Stomach (tissue), 9 donors: Measurements from ENCODE around the gene CBX4. TPM values are rescaled to one million over a fixed set of nuclear protein-coding genes. Genes with fewer than 3 reads are reported as not detected.

Experiments used
- DNase-seq, 2 donors: peaks; one replicate each; pipeline versions ENCODE4 v3.0.0 to v3.0.0-alpha.2; 2013 to 2019
- H3K27ac ChIP-seq, 5 donors: fragments of 200-600 bp in 4 of 5; sonication (generic) in 4 of 5; one replicate each; pipeline ENCODE4 v1.5.1; 2013 to 2019; ENCODE audit warnings: mild to moderate bottlenecking in 1 of 5, moderate library complexity in 1 of 5
- H3K27me3 ChIP-seq, 3 donors: fragments of 200-600 bp; sonication (generic); one replicate each; pipeline ENCODE4 v1.5.1; 2017 to 2019; ENCODE audit warnings: mixed run types in 1 of 3
- H3K36me3 ChIP-seq, 4 donors: fragments of 200-600 bp; sonication (generic); 1 replicate in 3 of 4; 2 replicates in 1 of 4; pipeline ENCODE4 v1.5.1; 2016 to 2019
- H3K4me1 ChIP-seq, 4 donors: fragments of 200-600 bp; sonication (generic); one replicate each; pipeline ENCODE4 v1.5.1; 2016 to 2019
- H3K4me3 ChIP-seq, 4 donors: fragments of 200-600 bp; sonication (generic) in 3 of 4; one replicate each; pipeline ENCODE4 v1.5.1; 2016 to 2019; ENCODE audit warnings: mild to moderate bottlenecking in 1 of 4
- H3K9me3 ChIP-seq, 4 donors: fragments of 200-600 bp; sonication (generic); one replicate each; pipeline ENCODE4 v1.5.1; 2016 to 2019
- CTCF ChIP-seq, 7 experiments: fragments of 450-650 bp in 4 of 7; fragments of 200-600 bp in 3 of 7; sonication (generic) in 3 of 7; IDR thresholded peaks; one replicate each; pipeline ENCODE4 v1.5.1; 2016 to 2019; ENCODE audit warnings: antibody characterized with exemption in 7 of 7, control low read depth in 2 of 7, mild to moderate bottlenecking in 1 of 7
- EP300 ChIP-seq: sonication (generic); formaldehyde crosslinking; IDR thresholded peaks from one replicate; pipeline ENCODE4 v1.6.1; 2017; ENCODE audit warnings: antibody characterized with exemption
- POLR2A ChIP-seq, 4 donors: fragments of 450-650 bp; IDR thresholded peaks; one replicate each; pipeline ENCODE4 v1.6.1; 2016; ENCODE audit warnings: antibody characterized with exemption in 4 of 4, control low read depth in 2 of 4, mild to moderate bottlenecking in 1 of 4, moderate library complexity in 1 of 4
- POLR2AphosphoS5 ChIP-seq, 3 donors: sonication (generic); formaldehyde crosslinking; IDR thresholded peaks; one replicate each; pipeline ENCODE4 v1.6.1; 2016; ENCODE audit warnings: antibody characterized with exemption in 3 of 3
- WGBS, 5 donors: extraction: QIAGEN DNeasy Blood & Tissue Kit in 3 of 5; methylation state at CpG; one replicate each; pipeline versions ENCODE4 v1.1.5 to v1.1.7; 2013 to 2018; 5-methylcytosine and 5-hydroxymethylcytosine counted together
- intact Hi-C: fragments of 100-400 bp; cut with DNase I; formaldehyde crosslinking; loops from one replicate; pipeline ENCODE4 v1.15.1; 2023; ENCODE audit warnings: low total_unique reads
- polyA plus RNA-seq, 3 donors: library from polyadenylated mRNA; stranded (reverse); fragments of 200-250 nt; gene quantifications; one replicate each; pipeline ENCODE4 v1.2.3, GENCODE V29; 2013
- total RNA-seq, 5 donors: library from RNA; depleted of rRNA; stranded (reverse); fragments of >200 nt; gene quantifications; one replicate each; pipeline versions ENCODE4 v1.1.0 to v1.2.3, GENCODE V29; 2014 to 2016
- donor health status: healthy with polysubstance abuse.
- donor health status: Bipolar disorder and iron deficiency.
- donor health status: healthy.

Gene CBX4
- total and polyA plus RNA-seq, 8 donors, result 1.8 to 10.6 (median 8.3) TPM

- DNase-seq, result no peak
- WGBS, 5 donors, result 75 to 80% (median 76%) methylated on average over 7 of the region's 7 CpGs
- H3K9me3 ChIP-seq, result no peaks in the 10 kb centered on the region
- H3K27me3 ChIP-seq, result peaks cover 0 to 59% (median 0%) of the 10 kb centered on the region in 3 donors
- no peaks in the 10 kb centered on the region for H3K4me1 ChIP-seq
- H3K36me3 ChIP-seq, result no peaks in the 10 kb centered on the region
- intact Hi-C loops, result no loop called here
- no peak overlapping the region for H3K27ac ChIP-seq
- TF ChIP-seq POLR2A (IDR thresholded peaks at IDR 0.05) (no peak), POLR2AphosphoS5 (IDR thresholded peaks at IDR 0.05) (no peak), CTCF (IDR thresholded peaks at IDR 0.05) (no peak), EP300 (no peak)
- no peak overlapping the region for H3K4me3 ChIP-seq
Observed at GRCh38 chr17:79883202-79883601, 44.0 kb upstream of the CBX4 start.

GRCh38 chr17:79878329-79878947 is 39.2 kb upstream of the CBX4 start:
- Histone ChIP-seq H3K27ac (no peak overlapping the region), H3K4me3 (no peak overlapping the region), H3K36me3 (no peaks in the 10 kb centered on the region), H3K9me3 (no peaks in the 10 kb centered on the region), H3K4me1 (no peaks in the 10 kb centered on the region), H3K27me3 (peaks cover 0 to 37% (median 0%) of the 10 kb centered on the region in 3 donors)
- no peak for TF ChIP-seq POLR2AphosphoS5 (IDR thresholded peaks at IDR 0.05)
- no peak for TF ChIP-seq CTCF (IDR thresholded peaks at IDR 0.05)
- no peak for TF ChIP-seq EP300
- TF ChIP-seq POLR2A (IDR thresholded peaks at IDR 0.05), result no peak
- WGBS, 5 donors, result 78 to 84% (median 82%) methylated on average over 8 to 10 of the region's 10 CpGs
- intact Hi-C loops, result no loop called here
- DNase-seq, result no peak

DNA sequence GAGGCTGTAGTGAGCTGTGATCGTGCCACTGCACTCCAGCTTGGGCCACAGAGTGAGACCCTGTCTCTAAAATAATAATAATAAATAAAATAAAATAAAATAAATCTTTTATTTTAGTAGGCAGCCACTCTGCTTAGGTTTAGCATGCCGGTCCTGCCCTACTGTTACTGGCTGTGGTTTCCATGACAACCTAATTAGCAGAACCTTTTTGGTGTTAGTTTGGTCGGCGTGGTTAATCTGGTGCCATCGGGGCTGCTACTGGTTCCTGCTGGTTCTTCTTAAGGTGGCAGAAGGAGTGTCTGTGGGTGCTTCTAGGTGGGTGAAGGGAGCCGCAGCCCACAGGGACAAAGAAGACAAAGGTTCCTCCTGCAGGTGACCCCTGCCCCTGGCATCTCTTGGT is 37.8 kb upstream of the CBX4 start:
- intact Hi-C loops, result no loop called here
- WGBS, 5 donors, result 80 to 87% (median 85%) methylated on average over 6 of the region's 6 CpGs
- Histone ChIP-seq H3K9me3 (no peaks in the 10 kb centered on the region), H3K27ac (no peak overlapping the region), H3K4me3 (no peak overlapping the region), H3K36me3 (no peaks in the 10 kb centered on the region), H3K27me3 (peaks cover 0 to 34% (median 0%) of the 10 kb centered on the region in 3 donors), H3K4me1 (no peaks in the 10 kb centered on the region)
- no peak for TF ChIP-seq POLR2AphosphoS5 (IDR thresholded peaks at IDR 0.05)
- TF ChIP-seq CTCF (IDR thresholded peaks at IDR 0.05), result no peak
- no peak for TF ChIP-seq POLR2A (IDR thresholded peaks at IDR 0.05)
- no peak for TF ChIP-seq EP300
- DNase-seq, result no peak

DNA sequence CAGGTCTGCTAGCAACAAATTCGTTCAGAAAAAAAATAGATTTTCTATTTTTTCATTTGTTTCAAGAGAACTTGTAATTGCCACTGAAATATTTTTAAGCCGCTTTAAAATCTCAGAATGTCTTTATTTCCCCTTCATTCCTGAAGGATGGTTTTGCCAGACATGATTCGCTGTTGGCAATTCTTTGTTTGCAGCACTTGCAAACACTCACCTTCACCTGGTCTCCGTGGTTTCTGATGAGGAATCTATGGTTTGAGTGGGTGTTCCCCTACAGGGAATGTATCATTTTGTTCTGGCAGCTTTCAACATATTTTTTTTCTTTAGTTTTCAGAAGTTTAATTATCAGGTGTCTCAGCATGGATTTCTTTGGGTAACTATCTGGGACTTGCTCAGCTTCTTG is 36.3 kb upstream of the CBX4 start:
- H3K4me3 ChIP-seq, result no peak overlapping the region
- no peak overlapping the region for H3K27ac ChIP-seq
- no peaks in the 10 kb centered on the region for H3K9me3 ChIP-seq
- 76 to 87% (median 81%) methylated on average over 4 of the region's 4 CpGs for WGBS, 5 donors
- no peaks in the 10 kb centered on the region for H3K4me1 ChIP-seq
- DNase-seq, result no peak
- intact Hi-C loops, result no loop called here
- TF ChIP-seq EP300, result no peak
- TF ChIP-seq POLR2A (IDR thresholded peaks at IDR 0.05), result no peak
- no peak for TF ChIP-seq POLR2AphosphoS5 (IDR thresholded peaks at IDR 0.05)
- no peak for TF ChIP-seq CTCF (IDR thresholded peaks at IDR 0.05)
- H3K27me3 ChIP-seq, result peaks cover 0 to 39% (median 0%) of the 10 kb centered on the region in 3 donors
- H3K36me3 ChIP-seq, result no peaks in the 10 kb centered on the region
